Skeletal muscle tissue (tissue), 4 donors: ENCODE measurements around the gene CPD. TPM values are rescaled to one million over a fixed set of nuclear protein-coding genes. Genes with fewer than 3 reads are reported as not detected.

Source experiments
- H3K27ac ChIP-seq: one replicate; pipeline ENCODE4 v1.7.0; 2013; ENCODE audit warnings: mild to moderate bottlenecking, low read depth, low read length, inconsistent platforms
- H3K27me3 ChIP-seq, 3 donors: one replicate each; pipeline ENCODE4 v1.7.0; 2013; ENCODE audit warnings: low read length in 3 of 3; ENCODE audit not compliant: control insufficient read depth in 3 of 3, insufficient read depth in 3 of 3
- H3K36me3 ChIP-seq, 3 donors: one replicate each; pipeline ENCODE4 v1.7.0; 2013; ENCODE audit warnings: low read length in 3 of 3; ENCODE audit not compliant: control insufficient read depth in 3 of 3, insufficient read depth in 3 of 3
- H3K4me1 ChIP-seq, 3 donors: one replicate each; pipeline ENCODE4 v1.7.0; 2013; ENCODE audit warnings: low read length in 3 of 3, mild to moderate bottlenecking in 3 of 3; ENCODE audit not compliant: control insufficient read depth in 3 of 3, insufficient read depth in 3 of 3
- H3K4me3 ChIP-seq, 3 donors: one replicate each; pipeline ENCODE4 v1.7.0; 2013; ENCODE audit warnings: low read length in 3 of 3
- H3K9ac ChIP-seq, 3 donors: one replicate each; pipeline ENCODE4 v1.7.0; 2013; ENCODE audit warnings: low read length in 3 of 3, mild to moderate bottlenecking in 3 of 3, moderate library complexity in 2 of 3, low read depth in 1 of 3
- H3K9me3 ChIP-seq, 3 donors: one replicate each; pipeline ENCODE4 v1.7.0; 2013; ENCODE audit warnings: low read length in 3 of 3; ENCODE audit not compliant: control insufficient read depth in 3 of 3
- total RNA-seq: library from RNA; depleted of rRNA; stranded (reverse); fragments of >200 nt; gene quantifications from one replicate; pipeline ENCODE4 v1.2.3, GENCODE V29; 2014
- donor health status: Osteomylitis.

CPD gene
- total RNA-seq, 1 donor from 2014 or later, result 41.8 TPM

GRCh38 chr17:30381340-30381659 lies 2.6 kb downstream of the CPD start:
- Histone ChIP-seq H3K36me3 (peaks cover 0 to 9% (median 4%) of the 10 kb centered on the region in 3 donors), H3K4me3 (peak overlapping the region; percentile 1 to 79 (median 8)), H3K9me3 (no peaks in the 10 kb centered on the region), H3K9ac (peak overlapping the region in 2 of 3 donors; percentile 15 to 25), H3K4me1 (peaks cover 13 to 23% (median 15%) of the 10 kb centered on the region in 3 donors), H3K27me3 (no peaks in the 10 kb centered on the region), H3K27ac (no peak overlapping the region)

DNA sequence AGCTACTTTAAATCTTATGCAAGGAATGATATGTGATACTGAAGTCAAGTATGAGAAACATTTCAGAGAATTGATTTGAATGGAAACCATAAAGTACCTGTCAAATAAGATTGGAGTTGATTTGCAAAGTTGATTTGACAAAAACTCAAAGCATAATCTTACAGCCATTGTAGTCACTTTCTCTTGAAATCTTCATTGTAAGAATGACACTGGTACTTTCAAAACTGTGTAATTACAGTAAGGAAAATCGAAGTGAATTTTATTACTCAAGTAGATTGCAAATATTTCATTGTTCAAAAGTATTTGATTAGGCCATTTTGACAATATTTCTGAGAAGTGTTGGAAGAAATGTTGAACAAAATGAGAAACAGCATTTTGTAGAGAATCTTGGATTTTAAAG lies 3.6 kb downstream of the CPD start:
- Histone ChIP-seq H3K27me3 (no peaks in the 10 kb centered on the region), H3K9me3 (no peaks in the 10 kb centered on the region), H3K9ac (no peak overlapping the region), H3K4me1 (peaks cover 13 to 23% (median 15%) of the 10 kb centered on the region in 3 donors), H3K27ac (no peak overlapping the region), H3K36me3 (peaks cover 0 to 11% (median 9%) of the 10 kb centered on the region in 3 donors), H3K4me3 (no peak overlapping the region)

DNA sequence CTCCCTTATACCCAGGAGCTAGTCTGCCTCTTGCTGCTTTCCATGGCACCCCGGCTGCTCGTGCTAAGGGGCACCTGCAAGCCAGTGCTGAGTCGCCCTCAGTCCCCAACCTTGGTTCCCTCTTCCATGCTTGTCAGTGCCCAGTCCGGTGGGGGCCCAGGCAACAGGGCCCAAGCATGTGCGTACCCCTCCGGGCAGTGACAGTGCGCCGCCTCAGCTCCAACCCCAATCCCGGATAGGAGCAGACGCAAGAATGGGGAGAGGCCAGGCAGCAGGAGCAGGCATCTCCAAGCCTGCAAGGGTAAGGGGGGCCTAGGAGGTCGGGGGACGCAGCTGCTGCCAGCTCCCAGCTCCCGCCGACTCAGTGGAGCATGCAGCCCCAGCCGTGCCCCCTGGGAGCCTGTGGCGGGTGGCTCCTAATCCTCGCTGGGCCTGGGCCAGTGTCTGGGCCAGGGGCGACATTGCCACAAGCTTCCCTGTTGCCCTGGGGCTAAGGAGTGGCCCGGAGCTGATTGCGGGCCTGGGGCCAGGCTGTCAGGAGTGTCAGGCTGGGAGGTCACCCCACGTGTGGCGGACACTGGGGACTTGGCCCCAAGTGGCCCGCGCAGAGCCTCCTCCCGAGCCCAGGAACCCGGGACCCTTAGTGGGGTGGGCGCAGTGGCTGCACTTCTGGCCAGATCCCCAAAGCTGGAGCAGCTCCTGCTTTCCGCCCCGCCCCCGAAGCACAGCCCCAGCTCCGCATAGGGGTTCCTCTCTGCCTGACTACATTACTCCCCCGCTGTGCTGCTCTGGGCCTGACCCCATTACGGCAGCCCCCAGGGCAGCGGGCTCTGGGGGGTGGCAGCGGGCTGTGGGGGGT lies 9.8 kb downstream of the CPD start:
- H3K4me1 ChIP-seq, result no peaks in the 10 kb centered on the region
- H3K27ac ChIP-seq, result no peak overlapping the region
- H3K36me3 ChIP-seq, result peaks cover 2 to 16% (median 13%) of the 10 kb centered on the region in 3 donors

GRCh38 chr17:30389756-30390300 lies 11.1 kb downstream of the CPD start:
- peaks cover 2 to 16% (median 13%) of the 10 kb centered on the region in 3 donors for H3K36me3 ChIP-seq
- no peaks in the 10 kb centered on the region for H3K9me3 ChIP-seq
- no peak overlapping the region for H3K4me3 ChIP-seq
- H3K9ac ChIP-seq, result no peak overlapping the region
- no peaks in the 10 kb centered on the region for H3K4me1 ChIP-seq
- no peak overlapping the region for H3K27ac ChIP-seq
- no peaks in the 10 kb centered on the region for H3K27me3 ChIP-seq

More for the DNA sequence above, 9.8 kb downstream of the CPD start:
- Histone ChIP-seq H3K9me3 (no peaks in the 10 kb centered on the region), H3K4me3 (no peak overlapping the region), H3K27me3 (no peaks in the 10 kb centered on the region), H3K9ac (no peak overlapping the region)

DNA sequence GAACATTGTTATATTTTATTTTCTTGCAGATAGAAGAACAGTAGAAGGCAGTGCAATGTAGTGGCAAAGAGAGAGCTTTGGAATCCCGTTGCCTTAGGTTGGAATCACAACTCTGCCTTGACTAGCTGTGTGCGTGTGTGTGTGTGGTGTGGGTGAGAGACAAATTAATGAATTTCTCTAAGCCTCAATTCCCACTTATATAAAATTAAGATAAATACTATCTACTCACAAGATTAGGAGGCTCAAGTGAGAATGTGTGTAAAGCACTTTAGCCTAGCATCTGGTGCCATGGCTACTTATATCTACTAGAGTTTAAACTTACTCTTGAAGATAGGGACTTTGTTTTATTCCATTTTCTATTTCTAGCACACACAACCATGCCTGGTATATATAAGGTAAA lies 12.8 kb downstream of the CPD start:
- peaks cover 2 to 10% (median 3%) of the 10 kb centered on the region in 3 donors for H3K36me3 ChIP-seq
- peaks cover 0 to 7% (median 0%) of the 10 kb centered on the region in 3 donors for H3K4me1 ChIP-seq
- no peak overlapping the region for H3K27ac ChIP-seq
- no peaks in the 10 kb centered on the region for H3K27me3 ChIP-seq
- no peaks in the 10 kb centered on the region for H3K9me3 ChIP-seq
- no peak overlapping the region for H3K4me3 ChIP-seq
- no peak overlapping the region for H3K9ac ChIP-seq

DNA sequence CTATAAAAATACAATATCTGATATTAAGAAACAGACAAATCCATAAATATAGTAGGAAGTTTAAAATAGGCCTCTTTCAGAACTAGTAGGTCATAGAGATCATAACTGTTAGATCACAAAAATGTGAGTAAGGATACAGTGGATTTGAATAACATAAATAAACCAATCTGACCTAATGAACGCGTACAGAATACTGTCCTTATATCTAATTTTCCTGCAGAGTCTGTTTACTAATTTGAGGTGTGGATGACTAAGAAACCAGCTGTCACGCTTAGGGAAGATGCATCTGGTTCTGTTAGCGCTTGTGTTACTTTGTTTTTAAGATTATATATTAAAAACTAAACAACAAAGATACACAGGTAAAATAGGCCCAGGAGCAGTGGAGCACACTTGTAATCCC lies 14.8 kb downstream of the CPD start:
- Histone ChIP-seq H3K27ac (no peak overlapping the region), H3K4me1 (peaks cover 0 to 7% (median 0%) of the 10 kb centered on the region in 3 donors), H3K27me3 (no peaks in the 10 kb centered on the region), H3K9ac (no peak overlapping the region), H3K4me3 (no peak overlapping the region), H3K36me3 (peaks cover 0 to 5% (median 2%) of the 10 kb centered on the region in 3 donors), H3K9me3 (no peaks in the 10 kb centered on the region)

- H3K27ac ChIP-seq, result no peak overlapping the region
- no peaks in the 10 kb centered on the region for H3K27me3 ChIP-seq
- no peak overlapping the region for H3K4me3 ChIP-seq
- H3K9me3 ChIP-seq, result no peaks in the 10 kb centered on the region
- peaks cover 0 to 5% (median 2%) of the 10 kb centered on the region in 3 donors for H3K36me3 ChIP-seq
- H3K4me1 ChIP-seq, result peaks cover 0 to 7% (median 0%) of the 10 kb centered on the region in 3 donors
- no peak overlapping the region for H3K9ac ChIP-seq
Measured at GRCh38 chr17:30393911-30394867, 15.5 kb downstream of the CPD start.

- H3K4me3 ChIP-seq, result no peak overlapping the region
- peaks cover 0 to 7% (median 0%) of the 10 kb centered on the region in 3 donors for H3K4me1 ChIP-seq
- H3K27ac ChIP-seq, result no peak overlapping the region
- peaks cover 0 to 5% (median under 1%) of the 10 kb centered on the region in 3 donors for H3K36me3 ChIP-seq
- H3K9ac ChIP-seq, result no peak overlapping the region
- no peaks in the 10 kb centered on the region for H3K9me3 ChIP-seq
- no peaks in the 10 kb centered on the region for H3K27me3 ChIP-seq
Measured at GRCh38 chr17:30395398-30396022, 16.8 kb downstream of the CPD start.

GRCh38 chr17:30396129-30396528 lies 17.4 kb downstream of the CPD start:
- H3K9ac ChIP-seq, result no peak overlapping the region
- H3K36me3 ChIP-seq, result peaks cover 0 to 5% (median 0%) of the 10 kb centered on the region in 3 donors
- no peak overlapping the region for H3K4me3 ChIP-seq
- peaks cover 0 to 7% (median 0%) of the 10 kb centered on the region in 3 donors for H3K4me1 ChIP-seq
- H3K27me3 ChIP-seq, result no peaks in the 10 kb centered on the region
- H3K9me3 ChIP-seq, result no peaks in the 10 kb centered on the region
- H3K27ac ChIP-seq, result no peak overlapping the region
